ENCODE data around the gene CAB39.

The CAB39 gene

DNA sequence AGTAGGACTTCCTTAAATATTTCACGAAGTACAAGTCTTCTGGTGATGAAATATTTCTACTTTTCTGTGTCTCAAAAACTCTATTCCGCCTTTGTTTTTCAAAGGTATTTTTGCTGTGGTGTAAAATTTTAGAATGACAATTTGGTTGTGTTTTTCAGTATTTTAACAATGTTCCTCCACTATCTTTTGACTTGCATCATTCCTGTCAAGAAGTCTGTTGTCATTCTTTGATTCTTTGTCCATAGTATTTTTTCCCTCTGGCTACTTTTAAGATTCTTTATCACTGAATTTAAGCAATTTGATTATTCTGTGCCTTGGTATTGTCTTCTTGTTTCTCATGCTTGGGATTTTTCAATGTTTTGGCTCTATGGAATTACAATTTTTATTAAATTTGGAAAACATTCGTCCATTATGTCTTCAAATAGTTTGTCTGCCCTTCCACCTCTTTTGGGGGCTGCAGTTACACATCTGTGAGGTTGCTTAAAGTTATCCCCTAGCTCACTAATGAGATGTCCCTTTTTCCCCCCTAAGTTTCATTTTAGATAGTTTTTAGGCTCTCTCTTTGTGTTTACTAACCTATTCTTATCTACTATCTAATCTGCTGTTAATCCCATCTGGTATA lies 76.0 kb downstream of the CAB39 start:
- DNase-seq = no peak

DNA sequence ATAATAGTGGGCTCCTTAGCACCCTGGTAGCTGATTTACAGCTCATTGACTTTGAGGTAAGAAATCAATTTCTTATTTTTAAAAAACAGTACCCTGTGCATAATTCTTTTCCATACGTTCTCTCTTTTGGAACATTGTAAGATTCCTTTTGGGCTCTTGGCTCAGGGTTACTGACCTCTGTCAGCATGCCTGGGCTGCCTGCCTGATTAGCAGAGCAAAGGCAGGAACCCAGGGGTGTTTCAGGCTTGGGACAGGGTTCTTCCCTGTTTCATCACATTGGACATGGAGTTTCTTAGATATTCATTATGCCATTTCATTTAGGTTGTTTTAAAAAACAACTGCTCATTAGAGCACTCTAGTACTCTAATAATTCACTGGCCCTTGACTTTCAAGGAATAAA lies 78.3 kb downstream of the CAB39 start:
- no peak for DNase-seq

DNA sequence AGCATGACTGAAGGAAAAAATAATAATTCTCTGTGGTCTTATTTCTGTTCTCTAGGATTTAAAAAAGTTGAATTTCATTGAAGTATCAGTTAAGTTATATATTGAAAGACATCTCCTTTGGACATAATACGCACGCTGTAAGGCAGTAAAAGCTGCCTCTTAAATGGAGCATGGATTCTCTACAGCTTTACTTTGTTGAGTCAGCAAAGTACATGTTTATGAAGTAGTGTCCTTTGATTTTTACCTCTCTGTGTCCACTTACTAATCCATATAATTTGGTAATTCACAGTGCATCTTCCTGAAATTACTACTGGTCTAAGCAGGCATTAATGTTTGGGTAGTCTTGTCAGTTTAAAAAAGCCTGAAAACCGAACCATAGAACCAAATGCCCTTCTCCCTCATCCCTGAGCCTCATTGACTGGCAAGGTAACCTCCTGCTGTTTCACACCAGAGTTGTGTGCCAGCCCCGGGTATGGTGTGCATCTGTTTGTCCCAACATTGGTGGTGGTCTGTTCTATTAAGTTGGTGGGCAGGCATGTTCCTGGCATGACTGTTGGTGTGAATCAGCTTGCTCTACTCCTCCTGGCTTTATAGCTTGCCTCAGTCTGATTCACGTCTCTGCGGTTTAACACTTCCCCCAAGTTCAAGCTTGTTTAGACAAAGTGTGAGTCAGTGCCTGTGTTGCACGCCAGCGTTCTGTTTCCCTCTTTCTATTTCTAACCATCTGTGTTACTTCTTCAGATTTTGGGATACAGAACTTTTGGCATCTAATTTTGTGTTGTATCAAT lies 81.1 kb downstream of the CAB39 start:
- peak; percentile 96 for DNase-seq

DNA sequence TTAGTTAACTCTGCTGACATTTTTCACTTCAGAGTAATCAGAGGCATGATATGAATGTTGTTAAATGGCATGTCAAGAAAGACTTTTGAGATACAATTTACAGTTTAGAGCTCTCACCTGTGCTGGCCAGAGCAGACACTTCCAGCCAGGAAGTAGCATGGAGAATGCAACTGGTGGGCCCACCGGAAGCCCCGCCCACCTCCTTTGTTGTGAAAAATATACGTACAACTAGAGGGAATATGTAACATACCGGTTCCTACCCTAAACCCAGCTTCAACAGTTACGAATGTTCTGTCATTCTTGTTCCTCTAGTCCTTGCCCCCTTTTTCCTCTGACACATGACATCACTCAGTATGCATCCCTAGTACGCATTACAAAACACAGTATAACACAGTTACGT lies 81.9 kb downstream of the CAB39 start:
- peak; percentile 78 for DNase-seq

DNA sequence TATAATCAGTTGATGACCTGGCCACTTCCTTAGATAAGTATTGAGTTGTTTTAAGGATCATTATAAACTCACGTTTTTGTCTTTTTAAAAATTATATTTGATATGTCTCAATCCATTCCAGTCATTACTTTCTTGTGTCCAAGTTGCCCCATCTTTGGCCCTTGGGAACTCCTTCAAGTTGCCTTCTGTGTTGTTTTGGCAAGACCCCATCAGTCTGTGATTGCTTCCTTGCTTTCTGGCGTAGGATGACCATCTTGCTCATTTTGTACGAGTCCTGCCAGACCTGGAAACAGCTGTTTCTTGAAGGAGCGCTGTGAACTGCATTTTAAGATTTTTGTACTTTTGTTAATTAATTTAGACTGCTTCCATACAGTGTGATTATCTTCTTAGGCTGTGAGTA lies 83.2 kb downstream of the CAB39 start:
- no peak for DNase-seq

DNA sequence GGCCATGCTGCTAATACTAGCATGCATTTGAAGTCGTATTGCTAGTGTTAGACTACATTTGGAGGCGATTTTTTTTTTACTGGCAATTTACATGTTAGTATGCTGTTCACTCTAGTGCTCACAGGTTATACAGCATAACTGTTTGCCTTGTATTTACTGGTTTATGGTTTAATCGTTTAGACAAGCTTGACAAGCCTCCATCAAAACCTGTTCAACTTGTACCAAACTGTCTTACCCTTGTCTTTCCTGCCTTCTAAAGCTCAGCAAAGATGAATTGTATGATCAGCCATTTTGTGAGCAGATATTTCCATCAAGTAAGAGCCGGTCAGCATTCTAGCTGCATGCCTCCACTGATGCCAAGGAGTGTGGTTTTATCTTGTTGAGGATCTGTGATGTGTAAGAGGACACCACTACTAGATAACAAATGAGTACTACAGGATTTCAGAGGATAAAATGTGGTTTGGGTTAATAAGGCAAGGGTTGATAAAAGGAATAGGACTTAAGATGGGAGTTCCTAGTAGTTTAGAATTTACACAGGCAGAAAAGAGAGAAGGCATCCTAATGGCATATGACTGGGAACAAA lies 83.7 kb downstream of the CAB39 start:
- no peak for DNase-seq

DNA sequence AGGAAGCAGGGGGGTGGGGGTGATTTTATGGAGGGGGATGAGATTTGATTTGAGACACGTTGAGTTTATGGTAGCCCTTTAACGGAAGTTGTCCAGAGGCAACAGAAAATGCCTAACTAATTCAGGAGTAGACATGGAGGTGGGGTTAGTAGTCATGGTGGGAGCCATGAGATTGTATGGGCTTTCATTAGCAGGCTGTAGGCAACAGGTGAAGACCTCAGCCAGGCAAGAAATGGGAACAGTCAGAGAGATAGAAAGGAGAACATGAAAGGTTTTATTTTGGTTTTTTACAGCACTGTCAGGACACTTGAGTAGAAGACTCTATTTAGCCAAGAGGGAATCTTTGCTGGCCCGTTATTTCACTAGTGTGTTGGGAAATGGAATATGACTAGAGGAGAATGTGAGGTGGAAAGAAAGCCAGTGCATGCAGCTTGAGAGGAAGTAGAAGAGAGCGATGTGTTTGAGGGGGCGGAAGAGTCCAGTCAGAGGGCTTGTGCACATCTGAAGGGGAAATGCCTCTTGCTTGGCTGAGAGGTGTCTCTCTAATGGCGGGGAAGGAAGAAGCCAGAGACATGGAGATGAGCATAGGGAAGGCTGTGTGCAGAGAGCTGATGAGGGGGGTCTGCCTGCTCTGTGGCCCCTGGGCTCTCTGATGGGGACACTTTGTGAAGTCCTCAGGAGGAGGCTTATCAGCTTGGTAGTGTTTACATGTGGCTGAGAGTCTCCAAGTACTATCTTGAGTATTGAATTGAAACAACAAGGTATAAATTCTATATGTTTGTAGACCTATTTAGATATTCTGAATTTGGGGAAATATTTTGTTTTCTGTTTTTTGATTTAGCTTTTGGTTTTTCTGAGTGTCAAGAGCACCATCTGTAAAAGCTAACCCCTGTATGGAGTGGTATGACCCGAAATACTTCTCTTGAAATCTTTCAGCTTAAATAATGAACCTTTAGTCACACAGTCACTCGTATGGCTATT lies 85.2 kb downstream of the CAB39 start:
- peak; percentile 91 for DNase-seq

DNA sequence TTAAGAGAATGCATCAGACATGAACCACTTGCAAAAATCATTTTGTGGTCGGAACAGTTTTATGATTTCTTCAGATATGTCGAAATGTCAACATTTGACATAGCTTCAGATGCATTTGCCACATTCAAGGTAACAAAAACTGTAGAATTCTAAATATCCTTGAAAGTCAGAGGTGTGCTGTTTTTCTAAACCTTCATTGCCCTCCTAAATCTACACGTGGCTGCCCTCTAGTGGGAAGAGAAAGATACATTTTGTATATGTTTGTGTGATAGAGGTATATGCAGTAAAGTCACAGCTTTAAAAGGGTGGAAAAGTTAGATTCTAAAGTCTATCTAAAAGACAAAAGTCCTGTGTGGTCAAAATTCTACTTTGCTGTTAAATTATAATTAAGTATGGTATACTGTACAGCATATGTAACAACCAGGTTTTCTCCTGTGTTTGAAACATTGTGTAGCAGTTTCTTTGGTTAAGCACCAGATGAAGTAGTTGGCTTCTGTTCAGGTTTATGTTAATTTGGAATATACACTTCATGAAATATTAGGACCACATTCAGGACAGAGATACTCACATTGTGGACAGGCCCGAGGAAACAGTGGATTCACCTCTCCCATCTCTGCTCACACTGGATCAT lies 86.2 kb downstream of the CAB39 start:
- DNase-seq = peak; percentile 59

DNA sequence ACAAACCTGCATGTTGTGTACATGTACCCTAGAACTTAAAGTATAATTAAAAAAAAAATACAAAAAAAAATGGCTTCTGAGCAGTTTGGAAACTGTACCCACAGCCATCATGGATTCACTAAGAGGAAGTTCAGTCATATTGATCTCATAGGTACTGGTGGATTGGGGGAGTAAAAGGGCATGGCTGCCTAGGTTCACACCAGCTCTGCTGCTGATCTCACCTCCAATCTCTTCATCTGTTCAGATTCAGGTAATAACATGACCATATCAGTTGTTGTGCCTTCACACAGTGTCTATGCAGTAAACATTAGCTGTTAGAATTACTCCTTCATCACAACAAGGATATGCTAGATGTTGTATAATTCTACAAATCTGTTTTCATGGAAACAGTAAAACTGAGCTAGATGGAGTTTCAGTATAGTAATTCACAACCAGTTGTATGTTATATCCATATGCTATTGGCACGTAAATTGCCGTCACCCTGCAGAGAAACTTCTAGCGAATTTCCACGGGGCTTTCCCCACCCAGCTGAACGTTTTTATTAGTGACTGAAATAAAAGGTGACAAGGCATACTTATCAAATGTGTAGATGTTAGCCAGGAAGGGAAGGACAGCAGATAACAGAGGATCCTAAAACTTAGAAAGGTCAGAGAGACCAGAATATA lies 92.8 kb downstream of the CAB39 start:
- DNase-seq = no peak

DNA sequence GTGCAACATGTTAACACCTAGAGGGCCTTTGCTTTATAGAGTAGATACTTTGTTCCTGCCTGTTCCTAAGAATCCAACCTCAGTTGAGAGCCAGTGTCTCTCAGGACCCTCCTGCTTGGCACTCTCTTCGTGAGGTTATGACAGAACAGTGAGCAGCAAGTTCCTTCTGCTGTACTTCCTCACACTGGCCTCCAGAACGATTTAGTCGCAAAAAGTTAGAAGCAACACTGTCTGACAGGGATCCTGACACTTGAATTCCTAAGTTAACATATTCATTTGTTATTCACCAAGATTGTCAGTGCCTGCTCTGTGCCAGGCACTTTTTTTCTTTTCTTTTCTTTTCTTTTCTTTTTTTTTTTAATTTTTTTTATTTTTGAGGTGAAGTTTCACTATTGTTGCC lies 95.1 kb downstream of the CAB39 start:
- no peak for DNase-seq

DNA sequence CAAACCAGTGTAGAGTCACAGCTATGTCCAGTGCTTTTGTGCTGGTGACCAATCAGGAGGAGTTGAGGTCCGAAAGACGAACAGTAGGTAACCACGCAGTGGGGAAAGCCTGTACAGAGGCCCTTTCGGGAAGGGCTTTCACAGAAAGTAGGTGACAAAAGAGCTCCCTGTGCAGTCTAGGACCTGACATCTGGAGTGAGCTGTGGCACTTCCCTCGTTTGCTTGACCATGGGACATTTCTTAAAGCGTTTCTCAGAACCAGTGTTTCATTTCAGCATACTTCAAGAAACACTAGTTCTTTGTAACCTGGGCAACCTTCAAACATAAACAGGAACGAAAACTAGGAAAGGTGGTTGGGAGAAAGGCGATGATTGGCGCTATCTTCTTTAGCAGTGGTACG lies 96.4 kb downstream of the CAB39 start:
- DNase-seq = no peak

DNA sequence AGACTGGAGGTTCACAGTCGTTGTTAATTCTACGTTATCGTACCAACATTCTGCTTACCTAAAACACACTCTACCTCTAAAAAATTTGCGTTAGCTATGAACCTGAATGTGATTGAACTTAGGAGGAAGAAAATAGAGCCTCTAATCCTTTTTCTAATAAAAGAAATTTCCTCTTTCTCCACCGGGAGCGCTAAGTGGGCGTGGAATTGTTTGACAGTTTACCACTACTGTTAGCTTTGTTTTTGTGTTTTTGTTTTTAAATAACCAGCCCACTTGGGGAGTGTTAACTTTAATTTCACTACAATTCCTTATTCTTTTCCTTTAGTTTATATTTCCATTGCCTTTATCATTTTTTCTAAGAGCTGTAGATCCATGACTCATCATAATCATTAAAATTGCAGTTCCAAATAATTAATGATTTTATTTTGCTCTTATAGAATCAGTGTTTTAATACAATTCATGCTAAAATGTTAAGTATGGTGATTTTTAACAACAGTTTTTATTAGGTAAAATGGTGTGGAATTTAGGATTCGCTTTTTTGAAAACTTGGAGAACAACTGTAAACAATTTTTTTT lies 97.1 kb downstream of the CAB39 start:
- DNase-seq = no peak

DNA sequence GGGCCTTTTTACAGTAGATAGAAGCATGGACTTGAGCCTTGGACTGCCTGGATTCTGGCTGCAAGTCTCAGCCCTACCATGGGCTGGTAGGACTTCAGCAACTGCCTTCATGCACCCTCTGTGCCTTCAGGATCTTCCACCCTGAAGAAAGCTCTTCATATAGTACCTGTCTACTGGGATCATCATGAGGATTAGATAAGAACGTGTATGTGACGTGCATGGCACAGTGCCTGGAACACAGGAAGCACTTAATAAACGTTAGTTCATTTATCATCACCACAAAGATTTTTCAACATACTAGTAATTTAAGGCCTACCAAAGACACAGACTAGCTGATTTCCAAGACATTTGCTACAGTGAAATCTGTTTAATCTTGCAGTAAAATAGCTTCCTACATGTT lies 98.9 kb downstream of the CAB39 start:
- no peak for DNase-seq

DNA sequence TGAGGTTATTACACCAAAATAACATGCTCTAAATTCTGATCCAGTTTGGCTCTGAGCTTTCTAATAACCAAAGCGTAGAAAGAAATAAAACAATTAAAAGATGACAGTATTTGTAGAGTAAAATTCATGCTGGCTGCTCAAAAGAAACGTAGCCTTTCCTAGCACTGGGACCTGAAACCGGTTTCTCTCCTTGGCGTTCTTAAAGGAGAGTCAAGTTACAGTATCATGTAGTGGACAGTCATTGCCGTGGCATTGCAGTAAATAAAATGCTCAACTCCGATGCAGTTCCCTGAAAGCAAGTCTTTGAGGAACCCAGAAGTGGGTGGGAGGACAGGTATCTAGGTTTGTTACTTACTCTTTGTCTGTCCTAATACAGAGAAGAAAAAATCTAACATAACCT lies 99.4 kb downstream of the CAB39 start:
- no peak for DNase-seq

DNA sequence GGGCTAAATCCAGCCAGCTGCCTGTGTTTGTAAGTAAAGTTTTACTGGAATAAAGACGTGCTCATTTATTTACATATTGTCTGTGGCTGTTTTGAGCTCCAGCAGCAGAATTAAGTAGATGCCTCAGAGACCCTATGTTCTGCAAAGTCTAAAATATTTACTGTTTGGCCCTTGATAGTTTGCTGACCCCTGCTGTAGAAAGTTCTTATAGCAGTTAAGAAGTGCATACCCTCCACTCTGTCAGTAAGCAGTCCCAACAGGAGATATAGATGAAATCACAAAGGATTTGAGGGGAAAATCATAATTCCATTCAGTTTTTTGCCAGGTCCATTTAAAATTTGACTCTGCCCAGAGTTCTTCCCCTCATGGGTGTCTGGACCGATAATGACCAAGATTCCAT lies 102.0 kb downstream of the CAB39 start:
- peak; percentile 14 for DNase-seq

DNA sequence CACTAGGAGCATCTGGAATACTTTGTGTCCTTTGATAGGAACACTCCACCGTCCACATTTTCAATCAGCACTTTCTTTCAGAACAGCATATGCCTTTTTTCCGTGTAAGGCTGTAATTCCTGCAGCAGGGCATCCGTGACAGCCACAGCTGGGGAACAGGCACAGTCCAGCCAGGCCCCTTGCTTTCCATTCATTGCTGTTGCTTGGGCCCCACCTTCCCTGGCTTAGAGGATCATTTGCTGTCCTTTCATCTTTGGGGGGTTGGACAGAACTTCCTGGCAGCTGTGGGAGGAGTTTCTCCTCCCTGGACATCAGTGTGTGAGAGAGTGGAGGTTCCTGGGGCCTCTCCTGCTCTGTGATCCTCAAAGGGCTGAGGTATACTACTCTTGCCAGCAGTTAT lies 102.4 kb downstream of the CAB39 start:
- DNase-seq = no peak

DNA sequence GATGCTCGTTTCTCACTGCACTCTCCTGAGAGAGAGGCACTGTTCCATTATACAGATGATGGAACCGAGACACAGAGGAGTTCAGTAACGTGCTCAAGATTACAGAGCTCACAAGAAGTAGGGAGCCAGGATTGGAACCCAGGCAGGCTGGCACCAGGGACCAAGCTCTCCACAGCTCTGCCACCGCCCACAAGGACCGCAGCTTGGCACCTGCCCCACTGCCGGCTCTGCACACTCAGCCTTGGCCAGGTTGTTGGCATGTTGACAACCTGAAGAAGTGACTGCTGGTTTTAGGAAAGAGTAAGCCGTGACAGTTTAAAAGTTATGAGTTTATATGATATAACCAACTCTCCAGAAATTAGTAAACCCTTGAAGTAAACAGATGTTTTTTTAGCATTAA lies 104.1 kb downstream of the CAB39 start:
- no peak for DNase-seq

DNA sequence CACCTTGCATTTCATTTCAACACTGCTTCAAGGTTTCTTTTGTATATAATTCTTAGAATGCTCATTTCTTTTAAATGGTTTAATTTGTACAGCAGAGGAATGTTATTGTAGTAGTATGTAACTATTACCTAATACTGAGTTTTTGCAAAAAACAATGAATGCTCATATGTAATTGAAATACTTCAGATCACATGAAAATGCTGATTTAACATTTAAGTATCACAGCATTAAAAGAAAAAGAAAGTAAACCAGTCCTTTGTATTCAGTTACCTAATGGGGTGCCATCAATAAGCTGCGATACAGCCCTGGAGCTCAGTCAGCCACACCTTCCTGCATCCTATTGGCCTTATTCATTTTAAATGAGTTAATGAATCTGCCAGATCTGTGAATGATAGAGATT lies 106.8 kb downstream of the CAB39 start:
- DNase-seq = no peak

DNA sequence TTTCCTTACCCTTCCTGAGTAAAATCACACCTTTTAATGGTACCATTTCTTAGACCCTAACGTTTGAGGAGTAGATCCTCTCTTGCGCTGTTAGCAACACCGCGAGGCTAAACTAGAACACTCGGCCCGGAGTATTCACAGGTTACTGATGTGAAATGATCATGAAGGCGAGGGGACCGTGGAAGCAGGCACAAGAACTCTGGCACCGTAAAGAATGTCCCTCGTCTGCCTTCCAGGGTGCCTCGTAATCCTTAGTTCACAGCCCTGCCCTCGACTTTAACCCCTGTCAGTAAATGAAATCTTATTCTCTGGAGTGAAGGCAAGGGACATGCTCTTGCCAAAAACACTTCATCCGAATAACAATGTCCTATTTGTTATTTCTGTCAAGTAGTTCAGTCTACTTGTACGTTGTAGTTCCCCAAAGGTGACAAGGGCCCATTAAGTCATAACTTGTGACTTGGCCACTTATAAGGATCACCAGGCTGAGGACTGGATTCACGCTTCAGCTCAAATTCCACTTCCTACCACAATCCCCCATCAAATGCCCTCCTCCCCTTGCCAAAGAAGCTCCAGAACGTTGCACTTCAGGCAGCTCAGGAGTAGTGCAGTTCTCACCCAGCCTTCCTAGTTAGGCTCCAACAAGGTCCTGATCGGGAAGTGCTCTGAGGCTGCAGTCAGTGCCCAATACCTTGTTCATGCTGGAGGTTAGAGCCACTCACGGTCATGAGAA lies 108.8 kb downstream of the CAB39 start:
- DNase-seq = no peak

DNA sequence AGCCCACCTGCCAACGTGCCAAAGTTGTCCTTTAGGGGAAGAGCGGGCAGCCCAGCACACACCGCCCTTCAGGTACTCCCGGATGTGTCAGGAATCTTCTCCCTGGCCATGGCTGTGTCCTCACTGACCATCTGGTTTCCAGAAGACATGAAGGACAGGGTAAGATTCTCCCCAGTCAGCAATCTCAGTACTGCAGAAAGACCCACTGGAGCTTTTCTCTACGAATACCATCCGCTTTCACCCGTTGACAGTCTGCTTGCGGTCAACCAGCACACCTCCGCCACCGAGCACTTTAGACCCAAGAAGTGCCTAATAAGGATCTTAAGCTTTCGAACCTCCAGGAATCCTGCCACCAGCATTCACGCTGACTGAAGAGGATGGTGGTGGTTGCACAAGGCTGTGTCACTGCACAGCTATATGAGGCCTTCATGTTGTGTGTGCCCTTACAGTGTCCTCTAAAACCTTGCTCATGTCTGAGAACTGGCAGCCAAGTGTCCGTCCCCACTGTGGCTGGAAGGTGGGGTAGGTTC lies 109.4 kb downstream of the CAB39 start:
- no peak for DNase-seq
